HepG2 (cell line): ENCODE data around the gene DNAJC7. TPM values are rescaled to one million over a fixed set of nuclear protein-coding genes. Genes with fewer than 3 reads are reported as not detected.

Source experiments
- ATF7 ChIP-seq, 2 experiments: fragments of 450-650 bp in 1 of 2; sonication (generic) in 1 of 2; formaldehyde crosslinking in 1 of 2; IDR thresholded peaks; 2 replicates each; pipeline versions ENCODE4 v1.4.0 to v1.6.1; 2016 to 2020; ENCODE audit warnings: antibody characterized with exemption in 1 of 2, mild to moderate bottlenecking in 1 of 2, missing genetic modification reagents in 1 of 2
- DMAP1 ChIP-seq: IDR thresholded peaks from 2 replicates; pipeline ENCODE4 v1.6.1; 2016
- FOXA1 ChIP-seq, 2 experiments: fragments of 450-650 bp in 1 of 2; sonication (generic) in 1 of 2; formaldehyde crosslinking in 1 of 2; IDR thresholded peaks; 2 replicates each; pipeline versions ENCODE4 v1.4.0 to v1.6.1; 2016 to 2020; ENCODE audit warnings: missing genetic modification reagents in 1 of 2
- FOXK2 ChIP-seq: fragments of 450-650 bp; IDR thresholded peaks from 2 replicates; pipeline ENCODE4 v1.6.1; 2016
- GLI4 ChIP-seq: sonication (generic); formaldehyde crosslinking; IDR thresholded peaks from 2 replicates; pipeline ENCODE4 v1.5.1; 2020; ENCODE audit warnings: missing genetic modification reagents, mild to moderate bottlenecking, moderate library complexity, borderline replicate concordance
- HHEX ChIP-seq: IDR thresholded peaks from 2 replicates; pipeline ENCODE4 v1.6.1; 2016; ENCODE audit warnings: control low read depth
- IRF1 ChIP-seq: sonication (generic); formaldehyde crosslinking; IDR thresholded peaks from 2 replicates; pipeline ENCODE4 v1.4.0; 2020; ENCODE audit warnings: low read depth, mild to moderate bottlenecking, missing genetic modification reagents
- IRX3 ChIP-seq: sonication (generic); formaldehyde crosslinking; IDR thresholded peaks from 2 replicates; pipeline ENCODE4 v1.8.1; 2023; ENCODE audit warnings: mild to moderate bottlenecking, low read depth, missing genetic modification reagents, borderline replicate concordance
- KLF9 ChIP-seq: IDR thresholded peaks from 2 replicates; pipeline ENCODE4 v1.6.1; 2016; ENCODE audit warnings: low read depth
- MED8 ChIP-seq: sonication (generic); formaldehyde crosslinking; IDR thresholded peaks from 2 replicates; pipeline ENCODE4 v1.8.1; 2023; ENCODE audit warnings: mild to moderate bottlenecking, missing genetic modification reagents; ENCODE audit not compliant: insufficient replicate concordance
- MLX ChIP-seq: IDR thresholded peaks from 2 replicates; pipeline ENCODE4 v1.6.1; 2016
- NR1H2 ChIP-seq: sonication (generic); formaldehyde crosslinking; IDR thresholded peaks from 2 replicates; pipeline ENCODE4 v1.8.1; 2022; ENCODE audit warnings: low read depth, missing genetic modification reagents, borderline replicate concordance
- NR2F1 ChIP-seq, 2 experiments: fragments of 450-650 bp in 1 of 2; formaldehyde crosslinking in 1 of 2; IDR thresholded peaks; 2 replicates each; pipeline versions ENCODE4 v1.5.0 to v1.6.1; 2016 to 2020; ENCODE audit warnings: mild to moderate bottlenecking in 1 of 2, missing compliant biosample characterization in 1 of 2, missing genetic modification reagents in 1 of 2, moderate library complexity in 1 of 2
- PAF1 ChIP-seq: IDR thresholded peaks from 2 replicates; pipeline ENCODE4 v1.6.1; 2016; ENCODE audit warnings: missing genetic modification reagents, missing compliant biosample characterization
- SMYD3 ChIP-seq: sonication (generic); formaldehyde crosslinking; IDR thresholded peaks from 2 replicates; pipeline ENCODE4 v1.8.1; 2023; ENCODE audit warnings: mild to moderate bottlenecking, missing genetic modification reagents
- SP140L ChIP-seq: sonication (generic); formaldehyde crosslinking; IDR thresholded peaks from 2 replicates; pipeline ENCODE4 v1.4.0; 2020; ENCODE audit warnings: missing genetic modification reagents, borderline replicate concordance
- SRF ChIP-seq: IDR thresholded peaks from 2 replicates; pipeline ENCODE4 v1.6.1; 2011; ENCODE audit warnings: mild to moderate bottlenecking, low read depth, low read length, moderate library complexity
- TFE3 ChIP-seq: IDR thresholded peaks from 2 replicates; pipeline ENCODE4 v1.6.1; 2016
- ZNF180 ChIP-seq: sonication (generic); formaldehyde crosslinking; IDR thresholded peaks from 2 replicates; pipeline ENCODE4 v1.4.0; 2020; ENCODE audit warnings: low read depth, missing genetic modification reagents, borderline replicate concordance
- ZNF205 ChIP-seq: IDR thresholded peaks from 2 replicates; pipeline ENCODE4 v1.6.1; 2018; ENCODE audit warnings: missing biosample characterization, missing genetic modification reagents
- ZNF282 ChIP-seq: fragments of 450-650 bp; IDR thresholded peaks from 2 replicates; pipeline ENCODE4 v1.6.1; 2018; ENCODE audit not compliant: partially characterized antibody
- ZNF547 ChIP-seq: sonication (generic); formaldehyde crosslinking; IDR thresholded peaks from 2 replicates; pipeline ENCODE4 v1.5.1; 2020; ENCODE audit warnings: mild to moderate bottlenecking, missing genetic modification reagents
- ZNF782 ChIP-seq: sonication (generic); formaldehyde crosslinking; IDR thresholded peaks from 2 replicates; pipeline ENCODE4 v1.4.0; 2020; ENCODE audit warnings: missing genetic modification reagents, mild to moderate bottlenecking, borderline replicate concordance
- ZNF841 ChIP-seq: sonication (generic); formaldehyde crosslinking; IDR thresholded peaks from 2 replicates; pipeline ENCODE4 v1.8.1; 2023; ENCODE audit warnings: missing genetic modification reagents, borderline replicate concordance
- polyA plus RNA-seq, 8 experiments: library from polyadenylated mRNA; depleted of rRNA in 3 of 8; stranded (reverse) in 7 of 8; unstranded in 1 of 8; fragments of >200 nt; fragmentation: Illumina TruSeq in 4 of 8; extraction: Trizol in 4 of 8; gene quantifications; 2 replicates each; pipeline versions ENCODE4 v1.2.1 to v1.2.3, GENCODE V29; 2011 to 2016; ENCODE audit warnings: low read depth in 4 of 8, missing spikeins in 1 of 8, mixed read lengths in 1 of 8; ENCODE audit not compliant: insufficient read depth in 1 of 8
- total RNA-seq, 5 experiments: library from RNA; depleted of rRNA; stranded (reverse); fragments of >200 nt; fragmentation: Illumina TruSeq; extraction: Trizol; gene quantifications; 2 replicates each; pipeline ENCODE4 v1.2.3, GENCODE V29; 2016; ENCODE audit warnings: low read depth in 1 of 5
- TF ChIP-seq, protein P1 (sequence below): sonication (generic); formaldehyde crosslinking; IDR thresholded peaks from 2 replicates; pipeline ENCODE4 v1.5.0; 2020; ENCODE audit warnings: mild to moderate bottlenecking, missing genetic modification reagents

Gene DNAJC7
- total and polyA plus RNA-seq, 2 of the 13 experiments (the other 11 are each of a cell fraction or from before 2014, with no cell fraction given) = 47.7 to 132 TPM

GRCh38 chr17:42016941-42017865 is at the start of gene DNAJC7 (continued):
- TF ChIP-seq DMAP1 (CRISPR knock-in tag) (peak; percentile 94), ZNF205 (CRISPR knock-in tag) (peak; percentile 94; the same call in 1 of the 2 replicates), ZNF282 (no peak), ATF7 (IDR thresholded peaks at IDR 0.05) (no peak), ATF7 (CRISPR knock-in tag; IDR thresholded peaks at IDR 0.05) (peak; percentile 77), PAF1 (CRISPR knock-in tag) (no peak), SP140L (CRISPR knock-in tag) (0 out of 2 replicates have a peak, but pooled peaks have one; percentile 59), FOXA1 (IDR thresholded peaks at IDR 0.05) (no peak), FOXA1 (CRISPR knock-in tag; IDR thresholded peaks at IDR 0.05) (no peak), NR1H2 (CRISPR knock-in tag) (no peak), SRF (no peak), KLF9 (CRISPR knock-in tag) (peak; percentile 75; the same call in 1 of the 2 replicates), GLI4 (CRISPR knock-in tag) (no peak), HHEX (no peak; the same call in 1 of the 2 replicates), IRF1 (CRISPR knock-in tag) (0 out of 2 replicates have a peak, but pooled peaks have one; percentile 77), NR2F1 (CRISPR knock-in tag; IDR thresholded peaks at IDR 0.05) (no peak), ZNF782 (peak; percentile 47; the same call in 1 of the 2 replicates), TFE3 (CRISPR knock-in tag) (peak; percentile 59; the same call in 1 of the 2 replicates), SMYD3 (CRISPR knock-in tag) (peak; percentile 74; the same call in 1 of the 2 replicates), ZNF180 (CRISPR knock-in tag) (no peak), FOXK2 (no peak), MED8 (CRISPR knock-in tag) (peak; percentile 95), MLX (0 out of 2 replicates have a peak, but pooled peaks have one; percentile 52), ZNF841 (CRISPR knock-in tag) (no peak), ZNF547 (CRISPR knock-in tag) (peak; percentile 76), IRX3 (no peak)
- TF ChIP-seq, protein P1, sequence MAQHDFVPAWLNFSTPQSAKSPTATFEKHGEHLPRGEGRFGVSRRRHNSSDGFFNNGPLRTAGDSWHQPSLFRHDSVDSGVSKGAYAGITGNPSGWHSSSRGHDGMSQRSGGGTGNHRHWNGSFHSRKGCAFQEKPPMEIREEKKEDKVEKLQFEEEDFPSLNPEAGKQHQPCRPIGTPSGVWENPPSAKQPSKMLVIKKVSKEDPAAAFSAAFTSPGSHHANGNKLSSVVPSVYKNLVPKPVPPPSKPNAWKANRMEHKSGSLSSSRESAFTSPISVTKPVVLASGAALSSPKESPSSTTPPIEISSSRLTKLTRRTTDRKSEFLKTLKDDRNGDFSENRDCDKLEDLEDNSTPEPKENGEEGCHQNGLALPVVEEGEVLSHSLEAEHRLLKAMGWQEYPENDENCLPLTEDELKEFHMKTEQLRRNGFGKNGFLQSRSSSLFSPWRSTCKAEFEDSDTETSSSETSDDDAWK (CRISPR knock-in tag) = no peak
